GM21737 (cell line): ENCODE measurements around the gene CKB.

ENCODE experiments used
- ATAC-seq: cut with Tn5 transposase; IDR thresholded peaks from one replicate; pipeline ENCODE4 v1.9.1; 2021; ENCODE audit warnings: mild to moderate bottlenecking, moderate library complexity; ENCODE audit not compliant: unreplicated experiment

CKB gene

DNA sequence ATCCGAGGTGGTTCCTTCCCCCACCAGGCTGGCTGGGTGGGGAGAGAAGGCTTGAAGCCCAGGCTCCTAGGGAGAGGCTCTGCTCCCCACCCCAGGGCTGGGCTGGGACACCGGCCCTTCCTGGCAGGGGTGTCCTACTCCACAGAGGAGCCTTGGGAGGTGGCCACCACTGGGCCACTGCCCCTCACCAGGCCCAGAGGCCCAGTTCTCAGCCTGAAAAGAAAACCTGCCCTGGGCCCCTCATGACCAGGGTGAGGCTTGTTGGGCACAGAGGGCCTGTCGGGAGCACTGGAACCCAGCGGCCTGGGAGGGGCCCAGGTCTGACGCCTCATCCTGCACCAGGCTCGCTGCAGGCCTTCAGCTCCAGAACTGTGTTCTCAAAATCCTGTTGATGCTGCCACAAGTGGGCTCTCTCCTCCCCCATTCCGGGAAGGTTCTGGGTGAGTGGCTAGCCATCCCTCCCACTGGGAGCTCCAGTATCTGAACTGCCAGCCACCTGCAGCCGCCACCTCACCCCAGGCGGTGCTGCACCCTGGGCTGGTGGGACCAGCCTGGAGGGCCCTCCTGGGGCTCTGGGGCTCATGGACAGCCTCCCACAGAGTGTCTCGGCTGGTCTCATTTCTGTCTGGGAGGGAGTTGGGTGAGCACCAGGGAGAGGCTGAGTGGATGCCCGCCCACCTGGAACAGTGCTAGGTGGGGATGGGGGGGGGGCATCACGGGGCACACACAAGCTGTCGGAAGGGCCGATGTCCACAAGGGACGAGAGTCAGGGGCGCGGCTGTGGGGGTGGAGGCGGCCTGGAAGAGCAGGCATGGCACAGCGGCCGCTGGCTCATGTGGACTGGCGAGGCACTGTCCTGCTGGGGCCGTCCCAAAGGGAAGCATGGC lies 28.1 kb upstream of the CKB start:
- ATAC-seq, result no peak

DNA sequence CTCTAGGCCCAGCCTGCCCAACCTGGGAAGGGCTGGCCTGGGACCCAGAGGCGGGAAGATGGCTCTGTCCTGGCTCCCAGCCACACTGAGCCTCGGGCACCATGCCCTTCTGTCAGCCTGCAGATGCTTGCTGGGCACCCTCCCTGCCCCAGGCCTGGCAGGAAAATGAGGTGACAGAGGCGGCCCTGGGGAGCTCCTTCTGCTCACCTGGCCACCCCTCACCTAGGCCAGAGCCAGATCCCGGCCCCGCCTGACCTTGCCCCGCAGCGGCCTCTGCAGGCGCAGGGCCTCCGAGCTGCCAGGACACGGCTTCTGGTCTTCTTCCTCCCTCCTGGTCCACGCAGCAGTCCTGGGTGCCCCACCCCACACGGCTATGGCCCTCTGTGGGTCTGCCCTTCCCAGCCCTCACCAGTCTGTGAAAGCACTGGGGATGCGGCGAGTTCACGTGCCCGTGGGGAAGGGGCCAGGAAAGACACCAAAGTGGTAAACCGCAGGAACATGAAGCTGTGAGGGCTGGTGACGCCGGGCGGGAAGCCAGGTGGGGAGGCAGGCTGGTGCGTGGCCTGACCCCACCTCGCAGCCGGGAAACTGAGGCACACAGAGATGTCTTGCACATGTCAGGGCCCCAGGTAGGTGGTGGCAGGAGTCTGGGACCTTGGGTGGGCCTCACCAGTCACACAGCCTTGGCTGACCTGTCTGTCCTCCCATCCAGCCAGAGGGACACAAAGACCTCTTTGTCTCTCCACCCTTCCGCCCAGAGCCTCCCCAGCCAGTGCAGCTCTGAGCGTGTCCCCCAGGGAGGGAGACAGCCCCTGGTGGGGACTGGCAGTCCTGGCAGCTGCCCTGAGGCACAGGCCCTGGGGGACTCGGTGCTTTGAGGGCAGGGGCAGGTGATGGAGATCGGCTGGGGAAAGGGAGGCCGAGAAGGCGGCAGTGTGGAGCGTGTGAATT lies 27.0 kb upstream of the CKB start:
- ATAC-seq, result no peak

DNA sequence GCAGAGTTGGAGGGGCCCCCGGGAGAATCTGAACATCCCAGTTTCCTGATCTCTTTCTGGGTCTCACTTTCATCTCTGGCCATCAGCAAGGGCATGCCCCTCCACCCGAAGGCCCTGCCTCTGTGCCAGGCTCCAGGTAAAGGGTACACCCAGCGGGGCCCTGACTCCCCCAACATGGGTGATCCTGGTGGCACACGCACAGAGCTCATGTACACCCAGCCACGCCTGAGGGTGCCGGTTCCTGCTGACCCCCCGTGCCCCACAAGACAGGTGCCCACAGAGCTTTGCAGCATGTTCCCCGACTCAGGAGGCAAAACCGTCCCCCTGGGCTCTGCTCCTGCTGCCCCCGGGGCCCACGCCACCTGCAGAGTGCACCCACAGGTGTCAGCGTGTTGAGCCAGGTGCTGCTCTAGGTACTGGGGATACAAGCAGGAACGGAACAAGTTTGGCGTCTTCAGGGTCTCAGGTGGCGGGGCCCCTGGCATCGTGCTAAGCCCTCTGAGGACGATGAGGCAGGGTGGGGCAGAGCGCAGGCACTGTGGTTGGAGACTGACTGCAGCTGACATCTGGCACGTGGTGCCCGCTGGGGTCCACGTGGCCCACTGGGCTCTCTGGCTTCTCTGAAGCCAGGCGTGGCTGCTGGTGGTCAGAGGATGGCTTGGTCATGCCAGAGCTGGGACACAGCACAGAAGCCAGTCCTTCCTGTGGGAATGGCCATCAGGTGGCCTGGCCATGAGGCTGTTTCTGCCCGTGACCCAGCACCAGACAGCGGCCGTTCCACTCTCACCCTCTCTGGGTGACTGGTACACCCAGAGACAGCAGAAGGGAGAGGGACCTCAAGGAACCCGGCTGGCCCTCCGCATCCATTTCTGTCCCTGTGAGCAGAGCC lies 26.1 kb upstream of the CKB start:
- no peak for ATAC-seq

DNA sequence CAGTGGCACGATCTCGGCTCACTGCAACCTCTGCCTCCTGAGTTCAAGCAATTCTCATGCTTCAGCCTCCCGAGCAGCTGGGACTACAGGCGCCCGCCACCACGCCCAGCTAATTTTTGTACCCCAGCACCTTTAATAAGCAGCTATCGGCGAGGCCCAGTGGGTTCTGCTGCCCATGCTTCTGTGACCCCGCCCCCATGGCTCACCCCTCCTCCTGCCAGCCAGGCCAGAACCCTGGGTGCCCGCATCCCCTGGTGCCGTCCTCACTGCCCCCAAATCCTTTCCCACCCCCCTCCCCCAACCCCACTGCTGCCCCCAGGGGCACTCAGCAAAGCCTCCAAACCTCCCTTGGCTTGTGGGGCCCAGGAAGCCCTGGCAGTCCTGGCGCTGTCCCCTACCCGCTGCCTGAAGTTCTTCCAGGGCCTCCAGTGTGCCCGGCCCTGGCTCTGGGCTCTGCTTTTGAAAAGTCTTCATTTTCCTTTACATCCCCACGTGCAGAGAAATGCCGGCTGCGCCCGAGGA lies 25.4 kb upstream of the CKB start:
- ATAC-seq, result no peak

DNA sequence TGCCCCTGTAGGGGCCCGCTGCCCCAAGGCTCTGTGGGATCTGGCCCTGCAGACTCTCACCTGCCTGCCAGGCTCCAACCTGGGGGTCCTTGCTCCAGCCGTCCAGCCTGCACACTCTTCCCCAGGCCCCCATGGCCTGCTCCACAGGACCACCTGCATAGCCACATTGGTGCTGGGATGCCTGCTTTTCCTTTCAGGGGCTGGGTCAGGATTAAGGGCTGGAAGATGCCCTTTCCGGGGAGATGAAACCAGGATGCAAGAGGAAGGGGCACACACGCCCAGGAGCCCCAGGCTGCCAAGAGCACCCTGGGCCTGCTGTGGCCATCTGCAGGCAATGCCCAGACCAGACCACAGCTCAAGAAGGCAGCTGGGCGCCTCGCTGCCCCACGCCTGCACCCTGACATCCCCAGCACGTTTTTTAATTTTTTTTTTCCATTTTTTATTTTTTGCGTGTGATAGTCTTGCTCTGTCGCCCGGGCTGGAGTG lies 24.9 kb upstream of the CKB start:
- no peak for ATAC-seq

DNA sequence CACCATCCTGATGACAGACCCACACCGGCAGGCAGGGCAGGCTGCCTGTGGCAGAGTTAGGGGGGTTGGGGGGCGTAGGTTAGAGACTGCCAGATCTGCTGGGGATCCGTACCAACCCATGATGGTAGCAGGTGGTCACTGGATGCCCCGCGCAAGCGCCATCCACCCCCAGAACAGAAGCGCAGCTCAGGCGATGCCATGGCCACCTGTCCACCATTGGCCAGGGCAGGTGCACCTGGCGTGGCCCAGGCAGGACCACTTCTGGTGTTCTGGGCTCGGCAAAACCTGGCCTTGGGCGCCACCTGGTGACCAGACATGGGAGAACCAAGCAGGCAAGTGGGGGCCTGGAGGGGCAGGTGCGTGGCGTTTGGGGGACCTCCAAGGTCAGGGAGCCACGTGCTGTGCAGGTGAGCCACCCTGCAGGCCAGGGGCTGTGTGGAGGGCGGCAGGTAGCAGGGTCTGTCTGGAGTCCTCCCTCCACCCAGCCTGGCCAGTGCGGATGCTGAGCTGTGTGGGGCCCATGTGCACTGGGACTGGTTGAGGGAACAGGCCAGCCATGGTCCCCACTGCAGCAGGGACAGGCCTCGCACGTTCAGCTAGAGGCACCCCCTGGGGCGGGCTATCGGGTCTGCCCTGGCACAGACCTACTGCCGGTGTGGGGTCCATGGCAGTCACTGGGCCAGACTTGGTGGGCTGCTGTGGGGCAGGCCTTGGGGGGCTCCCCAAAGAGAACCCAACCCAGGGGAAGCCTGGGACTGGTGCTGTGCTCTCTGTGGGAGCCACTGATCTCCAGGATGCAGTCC lies 24.2 kb upstream of the CKB start:
- no peak for ATAC-seq

DNA sequence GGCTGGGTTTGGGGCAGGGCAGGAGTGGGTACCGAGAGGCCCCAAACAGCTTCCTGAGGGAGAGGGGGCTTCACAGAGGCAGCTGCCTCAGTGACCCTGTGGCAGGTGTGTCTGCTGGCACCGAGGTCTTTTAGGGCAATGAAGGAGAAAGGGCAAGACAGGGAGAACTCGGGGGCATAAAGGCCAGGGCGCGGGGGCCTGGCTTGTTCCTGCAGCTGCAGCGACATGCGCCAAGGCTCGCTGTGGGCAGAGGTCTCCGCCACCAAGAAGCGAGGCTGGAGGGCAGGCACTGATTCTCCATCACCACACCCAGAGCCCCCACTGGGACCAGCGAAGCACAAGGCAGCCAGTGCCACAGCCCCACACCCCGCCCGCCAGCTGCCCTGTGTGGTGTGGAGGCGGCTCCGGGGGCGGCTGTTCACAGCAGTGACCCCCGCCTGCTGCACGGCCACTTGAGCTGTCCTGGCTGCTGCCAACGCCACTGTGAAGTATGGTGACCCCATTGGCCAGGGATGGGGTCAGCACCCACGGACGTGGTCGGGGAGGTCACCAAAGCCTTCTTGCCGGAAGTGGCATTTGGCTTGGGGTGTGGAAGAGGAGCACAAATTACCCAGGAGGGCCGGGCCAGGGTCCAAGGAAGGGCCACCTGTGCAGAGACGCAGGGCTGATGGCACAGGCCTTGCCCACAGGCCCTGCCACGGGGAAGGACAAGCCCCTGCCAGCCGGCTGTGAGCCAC lies 23.5 kb upstream of the CKB start:
- no peak for ATAC-seq

DNA sequence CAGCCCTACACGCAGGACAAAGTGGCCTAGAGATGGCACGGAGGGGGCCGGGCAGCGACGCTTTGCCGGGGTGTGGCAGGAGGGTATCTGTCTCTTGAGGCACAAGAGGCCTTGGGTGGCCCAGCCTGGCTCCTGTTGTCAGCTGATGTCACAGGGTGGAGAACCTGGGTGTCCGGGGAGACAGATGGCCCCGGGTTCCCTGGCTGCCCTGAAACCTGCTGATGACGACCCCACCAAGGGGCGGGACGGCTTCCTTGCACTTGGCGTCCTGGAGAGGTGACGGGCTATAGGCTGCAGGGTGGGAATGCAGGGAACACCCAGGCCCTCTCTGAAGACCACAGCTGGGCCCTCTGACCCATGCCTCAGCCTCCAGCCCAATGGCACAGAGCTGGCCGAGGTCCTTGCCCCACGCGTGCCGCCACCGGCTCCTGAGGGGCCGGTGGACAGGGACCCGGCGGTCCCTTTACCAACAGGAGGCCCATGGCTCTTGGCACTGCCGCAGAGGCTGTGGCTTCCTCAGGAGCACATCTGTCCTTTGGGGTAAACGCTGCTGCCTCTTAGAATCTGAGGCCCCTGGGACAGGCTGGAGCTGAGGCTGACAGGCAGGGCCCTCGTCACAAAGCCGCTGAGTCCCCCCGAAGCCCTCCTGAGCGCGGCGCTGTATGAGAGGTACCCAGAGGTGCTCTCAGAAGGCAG lies 22.7 kb upstream of the CKB start:
- ATAC-seq, result no peak

DNA sequence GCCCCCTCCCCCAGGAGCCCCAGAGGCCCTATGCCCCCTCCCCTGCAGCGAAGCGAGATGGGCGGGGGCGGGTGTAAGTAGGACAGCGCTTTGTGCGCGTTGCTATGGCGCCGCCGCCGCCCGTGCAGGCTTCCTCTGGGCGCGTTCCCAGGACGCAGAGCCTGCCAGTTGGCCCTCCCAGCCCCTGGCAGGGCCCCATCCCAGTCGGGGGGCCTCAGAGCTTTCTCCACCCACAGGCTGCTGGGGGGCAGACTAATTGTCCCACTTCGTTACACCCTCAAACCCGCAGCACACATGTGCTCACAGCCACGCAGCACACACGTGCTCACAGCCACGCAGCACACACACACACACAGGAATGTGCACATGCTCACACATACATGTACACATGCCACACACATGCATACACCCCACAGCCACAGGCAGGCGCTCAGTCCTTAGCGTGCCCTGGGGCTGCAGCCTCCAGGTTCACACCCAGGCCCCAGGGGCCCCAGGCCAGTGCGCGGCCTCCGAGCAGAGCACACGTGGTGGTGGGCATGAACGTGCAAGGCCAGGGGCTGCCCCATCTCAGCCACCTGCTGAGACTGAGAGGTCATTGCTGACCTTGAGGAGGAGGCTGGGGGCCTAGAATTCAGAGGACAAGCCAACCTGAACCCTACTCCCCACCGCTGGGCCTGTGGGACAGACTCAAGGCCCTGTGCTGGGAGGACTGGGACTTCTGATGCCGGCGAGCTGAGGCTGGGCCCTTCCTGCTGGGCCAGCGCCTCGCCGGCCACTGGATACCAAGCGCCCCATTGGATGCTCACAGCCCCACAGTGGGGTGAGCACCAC lies 22.0 kb upstream of the CKB start:
- ATAC-seq, result no peak

DNA sequence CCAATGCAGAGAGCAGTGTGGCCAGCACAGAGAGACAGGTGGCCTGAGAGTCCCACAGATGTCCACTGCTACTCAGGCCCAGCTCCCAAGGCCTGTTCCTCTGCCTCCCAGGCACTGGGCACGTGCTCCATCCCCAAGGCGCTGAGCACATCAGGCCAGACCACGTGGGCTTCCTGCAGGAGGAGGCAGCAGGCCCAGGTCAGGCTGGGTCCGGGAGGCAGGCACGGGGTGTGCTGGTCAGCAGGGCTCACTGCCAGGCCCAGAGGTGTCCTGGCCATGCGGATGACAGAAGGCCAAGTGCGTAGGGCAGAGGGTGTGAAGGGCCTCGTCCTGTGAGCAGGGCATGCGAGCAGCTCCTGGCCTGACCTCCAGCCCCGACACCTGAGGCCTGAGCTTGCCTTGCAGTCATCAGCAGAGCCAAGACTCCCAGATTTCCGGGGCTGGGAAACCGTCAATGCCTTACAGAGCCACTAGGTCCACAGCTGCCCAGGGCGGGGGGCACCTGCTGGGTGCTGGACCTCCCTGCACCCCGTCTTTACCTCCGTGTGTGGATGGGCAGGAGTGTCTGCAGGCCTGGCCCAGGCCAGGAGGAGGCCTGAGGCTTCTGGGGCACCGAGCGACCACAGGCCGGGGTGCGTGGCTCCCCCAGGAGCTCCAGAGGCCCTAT lies 21.2 kb upstream of the CKB start:
- ATAC-seq, result no peak

DNA sequence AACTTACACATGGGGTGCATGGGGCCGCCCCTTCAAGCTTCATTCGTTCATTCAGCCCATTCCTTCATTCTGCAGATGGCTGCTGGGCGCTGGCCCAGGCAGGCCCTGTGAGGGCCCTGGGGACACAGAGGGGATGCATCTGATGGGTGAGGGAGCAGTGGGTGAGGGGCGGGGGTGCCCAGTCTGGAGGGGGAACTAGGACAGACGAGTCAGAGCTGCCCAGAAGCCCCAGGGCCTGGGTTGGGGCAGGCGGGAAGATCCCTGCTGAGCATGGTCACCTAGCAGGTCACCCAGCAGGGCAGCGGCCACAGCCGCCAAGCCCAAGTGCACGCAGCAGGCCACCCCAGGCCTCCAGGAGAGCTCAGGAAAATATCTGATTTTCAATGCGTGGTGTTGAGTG lies 20.5 kb upstream of the CKB start:
- no peak for ATAC-seq

DNA sequence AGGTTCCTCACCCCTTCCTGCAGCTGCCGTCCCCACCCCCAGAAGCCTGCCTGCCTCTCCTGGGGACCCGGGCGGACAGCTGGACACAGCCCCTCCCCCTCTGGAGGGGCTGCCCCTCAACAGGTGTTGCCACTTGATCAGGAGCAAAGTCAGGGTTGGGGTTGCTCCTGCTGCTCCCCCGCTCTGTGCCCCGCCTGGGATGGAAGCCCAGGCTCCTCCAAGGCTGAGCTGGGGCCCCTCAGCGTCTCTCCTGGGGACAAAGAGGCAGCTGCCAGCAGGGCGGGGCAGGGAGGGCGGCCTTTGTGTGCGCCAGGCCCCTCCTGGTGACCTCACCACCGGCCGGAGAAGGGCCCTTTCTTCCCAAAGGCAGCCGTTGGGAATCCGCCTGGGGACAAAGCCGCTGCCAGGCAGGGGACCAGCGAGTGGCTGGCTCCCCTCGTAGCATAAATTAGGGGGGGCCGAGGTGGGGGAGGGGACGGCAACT lies 20.0 kb upstream of the CKB start:
- no peak for ATAC-seq

DNA sequence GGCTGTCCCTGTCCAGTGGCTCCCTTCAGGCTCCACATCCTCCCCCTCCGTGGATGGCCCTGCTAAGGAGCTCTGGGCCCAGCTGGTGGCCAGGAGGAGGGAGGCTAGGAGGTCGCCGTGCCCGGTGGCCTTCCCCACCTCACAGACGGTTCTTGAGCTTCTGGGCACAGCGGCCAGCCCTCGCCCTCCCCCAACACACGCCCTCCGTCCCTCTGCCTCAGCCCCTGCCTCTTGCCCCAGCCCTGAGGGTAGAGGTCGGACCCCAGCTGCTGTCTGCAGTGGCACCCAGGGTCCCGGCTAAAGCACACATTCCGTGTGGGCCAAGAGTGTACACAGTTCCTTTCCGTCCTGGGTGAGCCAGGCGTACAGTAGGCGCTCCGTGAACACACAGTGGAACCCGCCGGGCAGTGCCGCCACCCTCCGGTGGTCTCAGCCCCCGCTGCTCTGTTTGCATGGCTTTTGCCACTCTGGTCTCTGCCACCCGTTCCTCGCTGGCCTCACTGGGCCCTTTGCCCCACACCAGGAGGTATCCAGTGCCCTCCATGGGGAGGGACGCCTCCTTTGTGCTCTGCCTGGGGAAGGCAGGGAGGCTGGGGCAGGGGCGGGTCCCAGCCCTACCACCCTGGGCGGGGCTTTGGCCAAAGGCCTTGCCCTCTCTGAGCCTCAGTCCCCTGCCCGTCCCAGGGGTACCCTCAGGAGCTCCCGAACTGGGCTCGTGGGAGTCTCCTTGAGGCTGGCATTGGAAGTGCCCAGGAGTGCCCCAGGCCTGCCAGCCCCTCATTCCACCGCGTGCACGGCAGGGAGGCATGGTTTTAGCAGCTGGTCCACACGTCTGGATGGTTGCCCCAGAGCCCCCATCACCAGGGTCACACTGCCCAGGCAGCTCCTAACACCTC lies 19.3 kb upstream of the CKB start:
- no peak for ATAC-seq

DNA sequence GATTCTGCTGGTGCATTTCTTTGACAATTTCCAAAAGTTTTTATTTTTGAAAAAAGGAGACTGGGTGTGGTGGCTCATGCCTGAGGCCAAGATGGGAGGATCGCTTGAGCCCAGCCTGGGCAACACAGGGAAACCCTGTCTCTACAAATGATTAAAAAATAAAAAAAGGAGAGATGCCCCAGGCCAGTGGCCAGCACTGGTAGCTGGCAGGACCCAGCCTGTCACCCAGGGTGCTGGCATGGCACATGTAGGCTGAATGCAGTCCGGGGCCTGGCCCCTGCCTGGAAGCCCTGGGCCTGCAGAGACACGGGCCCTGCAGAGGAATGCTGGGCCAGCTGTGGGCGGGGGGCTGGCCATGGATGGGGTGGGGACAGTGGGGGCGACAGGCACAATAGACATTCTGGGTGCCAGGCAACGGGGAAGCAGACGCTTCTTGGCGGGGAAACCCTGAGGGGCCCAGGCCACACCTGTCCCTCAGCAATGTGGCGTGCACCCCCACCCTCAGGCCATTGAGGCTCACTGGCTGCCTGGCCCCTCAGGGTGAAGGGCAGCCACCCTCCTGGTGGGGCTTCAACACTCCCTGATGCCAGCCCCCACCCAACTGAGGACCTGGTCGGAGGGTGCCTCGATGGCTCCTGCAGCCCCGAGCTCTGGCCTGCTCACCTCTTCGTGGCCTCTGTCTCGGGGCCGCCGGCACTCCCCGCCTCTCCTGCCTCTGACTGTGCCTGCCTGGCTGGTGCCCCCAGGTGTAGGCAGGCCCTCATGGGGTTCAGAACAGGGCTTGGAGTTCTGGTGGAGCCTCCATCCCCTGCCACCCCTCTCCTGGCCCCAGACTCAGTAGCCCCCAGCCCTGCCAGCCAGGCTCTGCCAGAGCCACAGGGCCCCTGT lies 18.4 kb upstream of the CKB start:
- no peak for ATAC-seq
